NCI-H226 (cell line): ENCODE data around the gene OVCA2.
A peak's percentile ranks its signal among the peaks of the same experiment; 100 is the strongest.

Experiments
- DNase-seq: peaks from one replicate; pipeline ENCODE4 v3.0.0-alpha.2; 2015

The OVCA2 gene

DNA sequence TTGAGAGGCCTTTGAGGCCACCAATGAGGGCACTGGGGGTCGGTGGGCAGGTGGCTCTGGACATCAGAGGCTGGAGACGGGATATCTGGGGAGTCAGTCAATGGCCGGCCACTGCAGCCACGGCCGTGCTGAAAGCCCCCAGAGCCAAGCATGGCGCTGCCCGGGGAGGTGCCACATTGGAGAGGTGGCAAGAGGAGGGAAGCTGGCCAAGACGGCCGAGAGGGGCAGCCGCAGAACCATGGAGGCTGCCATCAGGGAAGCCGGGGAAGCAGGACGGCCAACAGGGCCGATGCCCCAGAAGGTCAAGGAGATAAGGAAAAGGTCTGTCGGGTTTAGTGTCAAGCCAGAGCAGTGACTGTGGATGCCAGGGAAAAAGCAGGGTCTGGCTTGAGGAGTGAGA is 26.5 kb upstream of the OVCA2 start:
- no peak for DNase-seq

DNA sequence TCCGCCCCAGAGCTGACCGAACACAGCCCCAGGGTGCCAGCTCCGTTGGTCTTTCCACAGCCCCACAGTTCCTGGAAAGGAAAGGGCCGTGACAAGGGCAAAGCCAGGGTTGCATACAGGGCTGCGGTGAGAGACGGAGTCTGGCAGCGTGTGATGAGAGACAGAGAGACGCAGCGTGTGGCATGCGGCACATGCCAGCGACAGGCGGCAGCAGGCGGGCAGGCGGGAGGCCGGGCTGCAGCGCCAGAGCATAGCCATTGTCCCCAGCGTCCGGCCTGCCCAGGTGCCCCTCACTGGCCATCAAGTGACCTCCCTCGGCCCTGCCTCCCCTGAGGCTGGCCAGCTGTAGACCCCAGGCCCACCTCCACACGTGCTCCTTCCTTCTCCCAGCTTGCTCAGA is 25.3 kb upstream of the OVCA2 start:
- no peak for DNase-seq

DNA sequence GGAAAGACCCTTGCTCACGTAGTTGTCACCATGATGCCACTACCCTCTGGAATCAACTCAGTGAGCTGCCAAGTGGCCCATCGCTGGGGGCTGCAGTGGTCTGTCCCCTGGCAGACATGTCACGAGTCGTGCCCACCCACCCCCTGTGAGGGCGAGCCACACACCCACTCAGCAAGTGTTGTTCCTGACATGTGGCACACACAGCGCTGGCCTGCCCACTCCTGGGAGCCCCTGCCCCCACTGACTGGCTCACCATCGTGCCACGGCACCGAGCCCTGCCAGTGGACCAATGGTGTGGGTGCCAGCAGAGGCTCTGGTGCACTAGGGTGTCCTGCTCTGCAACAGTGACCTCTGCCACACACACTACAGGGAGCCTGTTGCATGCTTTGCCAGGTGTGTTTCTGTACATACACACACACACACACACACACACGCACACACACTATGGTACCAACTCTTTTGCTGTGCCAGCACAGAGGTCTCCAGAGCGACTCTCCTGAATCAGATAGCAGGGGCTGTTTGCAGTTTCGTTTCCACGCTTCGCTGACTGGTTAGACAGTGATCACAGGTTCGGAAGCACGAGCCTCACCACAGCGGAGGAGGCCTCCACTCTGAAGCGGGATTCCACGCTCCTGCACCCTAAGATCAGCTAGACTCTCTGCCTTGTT is 24.4 kb upstream of the OVCA2 start:
- no peak for DNase-seq

DNA sequence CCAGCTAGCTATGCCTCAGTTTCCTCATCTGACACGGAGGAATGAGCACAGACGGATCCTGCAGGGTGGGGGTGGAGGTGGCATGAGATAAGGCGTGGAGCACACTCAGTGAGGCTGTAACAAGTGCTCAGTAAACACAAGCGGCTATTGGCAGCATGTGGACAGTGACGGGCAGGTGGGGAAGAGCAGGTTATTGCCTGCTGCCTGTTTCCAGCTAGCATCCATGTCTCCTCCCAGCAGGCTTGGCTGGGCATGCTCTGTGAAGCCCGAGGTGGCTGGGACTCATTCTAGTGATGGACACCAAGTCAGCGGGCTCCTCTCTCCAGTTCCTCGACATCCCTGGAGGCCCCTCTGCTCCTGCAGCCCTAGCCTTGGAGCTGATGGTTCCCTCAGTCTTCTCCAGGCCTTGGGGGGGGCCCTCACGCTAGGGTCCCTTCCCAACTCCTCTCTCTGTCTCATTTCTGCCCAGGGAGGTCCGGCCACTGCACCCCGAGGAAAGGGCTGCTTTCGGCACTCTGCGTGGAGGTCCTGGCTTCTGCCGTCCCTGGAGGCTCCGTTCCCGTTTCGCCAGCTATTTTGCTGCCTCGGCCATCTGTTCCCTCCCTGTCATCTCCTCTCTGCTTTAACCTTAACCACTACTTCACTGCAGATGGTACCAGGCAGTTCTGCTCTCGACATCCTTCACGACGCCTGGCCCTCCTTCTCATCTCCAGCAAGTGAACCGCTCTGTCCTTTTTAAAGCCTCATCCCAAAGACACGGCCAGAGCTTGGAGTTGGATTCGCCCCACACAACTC is 22.9 kb upstream of the OVCA2 start:
- DNase-seq = no peak

DNA sequence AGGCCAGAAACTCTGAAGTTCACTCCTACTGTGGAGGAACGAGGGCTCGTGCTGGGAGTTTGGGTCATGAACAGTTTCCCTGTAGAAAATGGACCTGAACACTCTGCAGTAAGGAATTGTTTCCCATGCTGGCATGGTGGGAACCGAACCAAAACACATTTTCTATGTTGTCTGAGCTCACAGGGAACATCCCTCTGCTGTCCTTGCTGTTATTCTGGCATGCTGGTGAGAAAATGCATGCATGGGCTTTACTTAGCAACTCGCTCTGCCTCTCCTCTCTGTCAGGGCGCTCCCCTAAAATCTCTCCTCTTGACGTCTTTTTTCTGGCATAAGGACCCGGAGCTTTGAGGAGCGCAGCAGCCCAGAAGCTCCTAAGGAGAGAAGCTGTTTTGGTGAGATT is 22.1 kb upstream of the OVCA2 start:
- no peak for DNase-seq

DNA sequence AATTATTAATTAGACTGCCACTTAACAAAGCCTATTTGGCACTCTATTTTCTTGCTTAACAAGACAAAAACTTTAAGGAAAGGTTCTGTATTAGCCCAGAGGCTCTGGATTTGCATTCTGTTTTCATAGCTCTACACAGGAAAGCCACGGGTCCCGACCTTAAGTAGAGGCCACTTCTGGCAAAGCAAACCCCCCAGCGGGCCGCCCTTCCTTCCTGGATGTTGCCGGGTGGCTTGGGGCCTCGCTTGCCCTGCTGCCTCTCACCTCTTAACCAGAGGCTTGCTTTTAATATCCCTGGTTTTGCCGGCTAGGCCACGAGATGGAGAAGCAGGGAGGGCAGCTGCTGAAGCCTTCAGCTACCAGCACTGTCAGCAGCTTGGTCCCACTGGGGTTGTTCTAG is 21.1 kb upstream of the OVCA2 start:
- DNase-seq = no peak

DNA sequence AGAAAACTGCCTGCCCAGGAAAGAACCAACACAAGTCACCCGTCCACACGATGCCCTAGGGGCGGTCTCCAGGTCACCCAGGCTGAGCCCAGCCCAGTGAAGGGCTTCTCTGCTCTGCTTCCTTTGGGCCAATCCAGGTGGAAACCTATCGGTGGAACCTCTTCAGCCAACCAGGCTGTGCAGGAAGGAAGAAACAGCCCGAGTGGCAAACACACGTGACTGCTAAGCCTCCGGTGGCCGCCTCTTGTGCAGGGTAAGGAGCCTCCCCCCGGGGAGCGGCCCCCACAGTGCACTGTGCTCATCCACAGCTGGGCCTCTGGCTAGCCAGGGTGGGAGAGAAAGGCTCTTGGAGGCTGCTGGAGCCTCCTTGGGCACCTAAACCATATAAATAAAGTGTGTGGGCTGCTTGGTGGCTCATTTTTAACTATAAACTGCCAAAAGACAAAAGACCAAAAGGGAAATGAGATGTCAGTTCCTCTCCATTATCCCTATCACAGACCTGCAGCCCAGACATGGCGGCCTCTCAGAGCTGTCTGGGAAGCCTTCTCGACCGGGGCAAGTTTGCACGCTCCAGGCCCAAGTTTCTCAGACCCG is 19.1 kb upstream of the OVCA2 start:
- DNase-seq = no peak

DNA sequence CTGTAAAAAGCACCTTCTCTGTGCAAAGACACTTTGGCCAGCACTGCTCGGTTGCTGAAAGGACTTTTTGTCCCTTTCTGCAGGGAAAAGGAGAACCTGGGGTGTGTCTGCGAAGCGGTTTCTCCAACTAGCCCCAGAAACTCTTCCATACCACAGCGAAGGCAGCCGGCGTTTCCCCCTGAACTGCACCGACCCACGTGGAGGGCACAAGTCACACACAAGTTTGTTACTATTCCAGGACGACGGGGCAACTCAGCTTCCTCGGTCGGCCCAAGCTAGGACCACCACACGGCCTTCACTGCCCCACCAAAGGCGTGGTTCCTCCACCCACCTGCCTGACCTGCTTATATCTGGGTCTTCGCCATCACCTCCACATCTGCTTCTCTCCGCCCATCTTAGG is 18.6 kb upstream of the OVCA2 start:
- no peak for DNase-seq

DNA sequence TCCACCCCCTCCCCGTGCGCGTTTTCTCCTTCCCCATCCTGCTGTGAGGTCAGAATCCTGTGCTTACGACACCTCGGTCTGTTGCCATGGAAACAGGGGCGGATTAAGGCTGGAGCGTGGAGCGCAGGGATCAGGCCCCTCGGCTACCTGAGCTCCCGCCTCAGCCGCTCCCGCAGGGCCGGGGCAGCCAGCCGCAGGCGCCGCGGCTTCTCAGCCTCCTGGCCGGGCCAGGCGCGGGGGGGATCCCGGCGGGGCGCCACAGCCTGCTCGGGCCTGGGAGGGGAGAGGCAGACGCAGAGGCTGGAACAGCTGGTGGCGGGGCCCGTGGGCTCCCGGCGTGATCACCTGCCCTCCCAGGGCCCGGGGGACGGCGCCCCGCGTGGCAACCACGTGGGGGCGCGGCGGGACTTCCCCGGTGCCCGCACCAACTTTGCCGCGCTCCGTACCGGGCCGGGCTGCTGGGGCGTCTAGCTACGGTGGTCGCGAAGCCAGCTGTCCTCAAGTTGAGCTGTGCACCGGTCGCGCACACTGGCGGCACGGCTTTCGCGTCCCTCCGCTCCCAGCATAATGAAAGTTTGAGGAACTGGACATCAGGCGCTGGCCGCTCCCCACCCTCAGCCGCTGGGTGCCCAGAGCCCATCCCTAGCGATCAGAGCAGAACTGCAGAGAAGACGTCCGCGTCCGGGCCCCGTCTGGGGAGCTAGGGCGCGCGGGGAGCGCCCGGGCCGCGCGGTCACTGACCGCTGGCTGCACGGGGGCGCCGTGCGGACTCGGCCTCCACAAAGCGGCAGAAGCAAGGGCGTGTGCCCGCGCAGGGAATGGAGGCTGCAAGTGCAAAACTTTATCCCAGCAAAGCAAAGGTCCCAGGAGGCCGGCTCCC is 17.9 kb upstream of the OVCA2 start:
- peak; percentile 52 for DNase-seq

DNA sequence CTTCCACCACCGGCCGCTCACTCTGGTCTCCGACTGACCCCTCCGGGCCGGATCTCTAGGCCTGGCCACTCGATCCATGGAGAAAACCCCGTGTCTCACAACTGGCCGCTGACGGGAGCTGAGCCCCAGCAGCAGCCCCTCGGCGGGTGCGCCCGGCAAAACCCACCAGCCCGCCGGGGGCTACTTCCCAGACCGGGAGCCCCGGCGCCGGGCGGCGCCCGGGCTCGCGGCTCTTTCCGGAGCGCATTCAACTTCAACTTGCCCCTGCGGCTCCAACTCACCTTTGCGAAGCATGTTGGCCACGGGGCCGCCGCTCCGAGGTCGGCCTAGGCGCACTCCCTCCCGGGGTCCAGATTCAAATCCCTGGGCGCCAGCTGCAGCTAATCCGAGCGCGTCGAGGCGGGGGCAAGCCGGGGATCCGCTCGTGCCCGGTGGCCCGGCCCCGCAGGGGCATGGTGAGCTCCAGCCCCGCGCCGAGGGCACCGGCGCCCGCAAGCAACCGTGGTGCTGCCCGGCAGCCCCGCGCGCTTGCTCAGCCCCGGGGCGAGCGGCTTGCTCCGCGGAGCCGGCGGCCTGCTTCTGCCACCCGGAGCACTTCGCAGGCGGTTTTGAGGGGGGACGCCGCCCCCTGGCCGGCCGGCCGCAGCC is 17.1 kb upstream of the OVCA2 start:
- no peak for DNase-seq

DNA sequence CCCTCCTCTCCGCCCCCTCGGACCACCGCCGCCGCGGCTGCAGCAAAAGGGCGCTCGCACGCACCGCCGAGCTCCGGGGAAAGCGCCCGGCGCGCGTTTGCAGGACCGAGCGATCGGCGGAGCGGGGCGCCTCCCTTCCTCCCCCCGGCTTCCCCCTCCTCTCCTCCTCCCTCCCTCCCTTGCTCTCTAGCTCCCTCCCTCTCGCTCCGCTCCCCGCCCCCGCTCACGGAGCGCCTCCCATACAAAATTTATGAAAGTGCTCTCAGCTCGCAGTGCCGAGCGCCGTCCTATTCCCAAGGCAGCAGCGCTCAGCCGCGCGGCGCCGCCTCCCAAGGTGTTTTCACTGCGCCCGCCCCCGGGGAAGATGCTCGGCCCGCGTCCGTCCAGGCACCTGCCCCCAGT is 16.6 kb upstream of the OVCA2 start, which contains the start of gene RTN4RL1:
RTN4RL1 (minus strand) TSS at position 115 of the 402 bp plus-strand sequence. CDS start 469 bp downstream, outside the sequence.
- peak; percentile 73 for DNase-seq

DNA sequence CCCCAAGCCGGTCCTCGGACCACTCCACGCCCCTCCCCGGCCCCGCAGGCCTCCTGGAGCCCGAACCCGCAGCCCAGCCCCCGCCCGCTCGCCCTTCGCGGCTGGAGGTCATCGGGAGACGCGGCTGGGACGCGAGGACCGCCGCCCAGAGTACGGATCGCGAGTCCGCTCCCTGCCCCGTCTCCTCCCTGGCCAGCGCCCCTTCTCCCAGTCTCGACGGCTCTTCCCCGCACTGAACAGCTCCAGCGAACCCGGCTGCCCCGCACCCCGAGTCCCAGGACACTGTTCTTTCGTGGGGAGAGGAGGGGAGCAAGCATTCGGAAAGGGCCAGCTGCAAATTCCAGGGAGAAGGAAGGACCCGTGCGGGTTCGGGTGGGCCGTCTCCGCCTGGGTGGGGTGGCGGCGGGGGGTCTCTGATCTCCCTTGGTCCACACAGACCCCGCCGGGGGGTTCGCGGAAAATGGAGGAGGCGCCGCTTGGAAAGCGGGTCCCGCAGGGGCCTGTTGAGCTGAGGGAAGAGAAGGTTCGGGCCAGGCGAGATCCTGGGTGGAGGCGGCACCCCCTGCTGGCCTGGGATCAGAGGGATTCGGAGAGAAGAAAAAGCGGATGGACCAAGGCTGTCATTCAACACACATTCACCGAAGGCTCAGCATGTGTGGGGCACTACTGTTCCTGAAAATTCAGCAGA is 16.1 kb upstream of the OVCA2 start:
- DNase-seq = peak; percentile 66

DNA sequence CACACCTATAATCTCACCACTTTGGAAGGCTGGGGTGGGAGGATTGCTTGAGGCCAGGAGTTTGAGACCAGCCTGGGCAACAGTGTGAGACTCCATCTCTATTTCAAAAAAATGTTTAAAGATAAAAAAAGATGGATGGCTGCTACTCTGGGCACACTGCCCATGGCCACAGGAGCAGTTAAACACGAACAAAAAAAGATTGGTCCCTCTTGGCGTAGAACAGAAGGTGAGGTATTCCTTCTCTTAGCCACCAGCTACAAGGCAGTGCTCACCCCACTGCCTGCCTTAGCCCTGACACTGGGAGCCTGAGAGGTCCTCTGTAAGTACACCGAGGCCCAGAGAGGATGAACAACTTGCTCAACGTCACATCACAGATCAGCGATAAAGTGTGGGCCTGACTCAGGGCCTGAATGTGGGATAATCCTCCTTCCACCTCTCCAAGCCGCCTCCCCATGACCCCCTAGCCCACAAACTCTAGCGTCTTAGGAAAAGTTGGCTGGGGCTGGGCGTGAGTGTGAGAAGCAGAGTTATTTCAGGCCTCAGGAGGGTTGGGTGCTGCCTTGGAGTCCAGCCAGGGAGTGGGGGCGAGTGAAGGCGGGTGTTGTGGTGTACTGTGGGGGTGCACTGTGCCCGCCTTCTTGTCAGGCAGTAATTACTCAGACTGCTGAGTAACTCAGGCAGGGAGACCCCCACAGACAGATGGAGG is 14.1 kb upstream of the OVCA2 start:
- no peak for DNase-seq

DNA sequence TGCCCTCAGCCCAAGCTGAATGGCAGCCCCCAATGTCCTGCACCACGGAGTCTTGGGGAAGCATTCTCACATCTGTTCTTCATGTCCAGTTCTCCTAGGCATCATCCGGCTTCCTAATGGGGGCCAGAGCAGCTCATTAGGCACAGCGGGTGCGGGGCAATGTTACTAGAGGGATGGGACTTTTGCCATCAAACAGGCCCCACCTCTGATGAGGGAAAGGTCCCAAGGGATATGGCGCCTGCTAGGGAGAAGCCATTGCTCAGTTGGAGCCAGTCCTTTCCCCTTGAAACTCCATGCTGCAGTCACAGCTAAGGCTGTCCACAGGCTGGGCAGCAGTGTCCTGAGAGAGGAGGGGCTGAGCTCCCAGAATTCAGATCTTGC is 13.6 kb upstream of the OVCA2 start:
- no peak for DNase-seq

DNA sequence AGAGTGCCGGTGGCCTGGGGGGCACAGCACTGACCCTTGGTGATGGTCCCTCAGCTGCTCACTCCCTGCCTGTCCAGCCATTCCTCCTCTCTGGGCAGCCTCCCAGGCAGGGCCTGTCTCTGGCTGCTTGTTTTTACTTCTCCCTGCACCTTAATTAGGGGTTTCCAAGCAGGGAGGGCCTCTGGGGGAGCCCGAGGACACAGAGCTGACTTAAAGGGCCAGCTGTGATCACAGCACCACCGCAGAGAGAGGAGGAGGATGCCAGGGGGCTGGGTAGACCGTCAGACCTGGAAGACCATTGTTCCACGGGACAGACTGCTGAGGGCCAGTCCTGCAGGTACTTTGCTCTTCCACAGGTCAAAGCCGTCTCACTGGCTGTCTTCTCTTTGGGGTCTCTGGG is 13.1 kb upstream of the OVCA2 start:
- DNase-seq = no peak

DNA sequence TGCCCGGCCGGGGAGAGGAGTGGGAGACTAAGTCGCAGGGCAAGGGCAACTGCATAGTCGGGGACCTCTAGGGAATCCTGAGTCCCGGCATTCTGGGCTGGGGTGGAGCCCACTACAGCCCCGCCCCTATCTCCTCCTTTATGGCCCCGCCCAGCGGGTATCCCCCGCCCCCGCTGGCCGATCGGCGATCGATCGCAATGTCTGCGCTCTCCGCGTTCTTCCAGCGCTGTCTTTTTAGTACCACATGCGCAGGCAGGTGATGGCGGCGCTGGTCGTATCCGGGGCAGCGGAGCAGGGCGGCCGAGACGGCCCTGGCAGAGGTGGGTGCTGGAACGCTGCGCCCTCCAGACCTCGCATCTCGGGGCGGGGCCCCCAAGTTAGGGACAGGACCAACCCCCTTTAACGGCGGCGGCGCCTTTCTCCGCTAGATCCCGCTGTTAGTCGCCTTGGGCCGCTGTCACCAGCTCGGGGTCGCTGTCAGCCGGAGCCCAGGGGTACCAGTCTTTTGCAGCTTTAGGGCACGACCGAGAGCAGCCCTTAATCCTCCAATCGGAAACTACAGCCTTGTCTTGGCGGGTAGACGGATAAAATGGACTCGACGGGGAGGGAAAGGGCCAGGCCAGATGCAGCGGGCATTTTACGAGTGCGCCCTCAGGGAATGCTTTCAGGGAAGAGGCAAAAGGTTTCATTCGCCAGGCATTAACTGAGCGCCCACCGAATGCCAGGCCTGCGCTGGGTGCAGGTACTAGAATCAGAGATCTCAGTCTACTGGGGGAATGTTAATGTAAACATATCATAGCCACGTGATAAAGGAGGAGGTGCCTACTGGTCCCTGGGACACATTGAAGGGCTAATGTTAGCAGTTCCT is 11.7 kb upstream of the OVCA2 start, which contains the start of gene DPH1:
DPH1 (plus strand) TSS at position 243 of the 868 bp plus-strand sequence; CDS start at position 260, 17 bp downstream.
- DNase-seq = peak; percentile 83

DNA sequence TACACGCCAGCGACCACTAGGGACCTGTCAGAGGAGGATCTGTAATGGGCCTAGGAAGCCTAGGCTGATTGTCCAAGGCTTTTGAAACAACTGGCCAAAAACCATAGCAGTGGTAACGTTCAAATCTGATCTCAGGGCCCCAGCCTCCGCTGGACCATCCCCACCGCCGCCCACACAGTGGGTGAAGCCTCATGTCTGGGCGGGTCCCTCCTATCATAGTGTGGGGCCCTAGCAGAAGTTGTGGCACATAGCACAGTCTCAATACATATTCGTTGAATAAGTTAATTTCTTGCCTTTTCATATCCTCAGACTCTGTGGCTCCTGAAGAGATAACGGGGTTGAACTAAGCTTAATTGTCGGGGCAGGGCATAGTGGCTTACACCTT is 11.1 kb upstream of the OVCA2 start:
- no peak for DNase-seq

DNA sequence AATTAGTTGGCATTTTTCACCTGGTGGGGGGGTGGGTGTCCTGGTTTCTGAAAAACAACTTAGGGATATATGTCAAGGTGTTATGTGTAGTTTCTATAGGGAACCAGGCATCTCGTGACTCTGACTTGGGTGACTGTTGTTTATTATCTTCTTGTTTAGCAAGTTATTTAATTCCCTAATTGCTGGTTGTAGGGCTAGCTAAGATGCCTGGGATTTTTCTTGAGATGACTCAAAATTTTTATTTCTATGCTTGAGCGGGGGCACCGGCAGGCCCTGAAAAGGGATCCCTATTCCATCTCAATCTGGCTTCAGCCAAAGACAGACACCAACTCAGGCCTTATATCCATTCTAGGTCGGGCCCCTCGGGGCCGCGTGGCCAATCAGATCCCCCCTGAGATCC is 8.7 kb upstream of the OVCA2 start:
- no peak for DNase-seq

DNA sequence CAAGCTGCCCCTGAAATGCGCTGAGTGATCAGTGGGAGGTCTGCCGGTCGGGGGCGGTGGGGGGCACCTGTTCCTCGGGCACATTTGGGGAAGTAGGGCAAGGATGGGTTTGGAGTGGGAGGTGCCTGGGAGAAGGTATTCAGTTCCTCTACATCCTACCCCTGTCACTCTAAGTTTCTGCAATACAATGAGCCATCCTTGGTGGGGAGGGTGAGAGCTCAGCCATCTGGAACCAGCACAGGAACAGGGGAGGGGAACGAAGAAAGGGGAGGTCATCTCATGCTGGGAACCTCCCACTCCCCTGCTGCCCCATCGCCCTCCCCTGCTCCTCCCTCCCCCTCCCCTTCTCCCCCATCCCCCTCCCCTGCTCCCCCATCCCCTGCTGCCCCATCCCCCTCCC is 7.7 kb upstream of the OVCA2 start:
- peak; percentile 49 for DNase-seq
